Astrocyte (in vitro differentiated cells and primary cell): ENCODE data around the gene FECH. TPM values are rescaled to one million over a fixed set of nuclear protein-coding genes. Genes with fewer than 3 reads are reported as not detected.

Source experiments
- DNase-seq: peaks from one replicate; pipeline ENCODE4 v3.0.0-alpha.2; 2010; ENCODE audit warnings: low read depth
- FAIRE-seq: peaks from 2 replicates; lab custom pipeline; 2011; peaks lifted over from hg19 to GRCh38; lab: Jason Lieb, UNC
- H2AFZ ChIP-seq: 2 replicates; pipeline ENCODE4 v1.6.0; 2012; ENCODE audit warnings: low read depth, low read length, inconsistent platforms
- H3K27ac ChIP-seq: 2 replicates; pipeline ENCODE4 v1.5.1; 2011; ENCODE audit warnings: low read depth, low read length, inconsistent platforms
- H3K27me3 ChIP-seq: 2 replicates; pipeline ENCODE4 v1.6.0; 2011; ENCODE audit warnings: low read length, inconsistent platforms; ENCODE audit not compliant: insufficient read depth
- H3K36me3 ChIP-seq: 2 replicates; pipeline ENCODE4 v1.5.1; 2011; ENCODE audit warnings: low read length, inconsistent platforms; ENCODE audit not compliant: insufficient read depth
- H3K4me1 ChIP-seq: 2 replicates; pipeline ENCODE4 v1.5.1; 2011; ENCODE audit warnings: low read length, inconsistent platforms; ENCODE audit not compliant: insufficient read depth
- H3K4me2 ChIP-seq: 2 replicates; pipeline ENCODE4 v1.6.0; 2012; ENCODE audit warnings: low read length, inconsistent platforms
- H3K4me3 ChIP-seq: 2 replicates; pipeline ENCODE4 v1.5.1; 2011; ENCODE audit warnings: low read depth, mild to moderate bottlenecking, low read length, inconsistent platforms; ENCODE audit not compliant: insufficient read depth
- H3K79me2 ChIP-seq: 2 replicates; pipeline ENCODE4 v1.6.0; 2012; ENCODE audit warnings: mild to moderate bottlenecking, low read length, inconsistent platforms; ENCODE audit not compliant: insufficient read depth
- H3K9ac ChIP-seq: 2 replicates; pipeline ENCODE4 v1.6.0; 2012; ENCODE audit warnings: mild to moderate bottlenecking, low read length, inconsistent platforms
- H3K9me3 ChIP-seq: 2 replicates; pipeline ENCODE4 v1.5.1; 2012; ENCODE audit warnings: low read depth, mild to moderate bottlenecking, low read length, inconsistent platforms; ENCODE audit not compliant: insufficient read depth
- H4K20me1 ChIP-seq: 2 replicates; pipeline ENCODE4 v1.6.0; 2012; ENCODE audit warnings: low read length, inconsistent platforms; ENCODE audit not compliant: insufficient read depth
- H3K27ac Mint-ChIP-seq: one replicate; pipeline ENCODE4 v1.8.0; 2021; ENCODE audit warnings: mild to moderate bottlenecking, mixed read lengths; ENCODE audit not compliant: unreplicated experiment
- H3K27me3 Mint-ChIP-seq: one replicate; pipeline ENCODE4 v1.8.0; 2021; ENCODE audit warnings: low read depth, mixed read lengths; ENCODE audit not compliant: unreplicated experiment
- H3K36me3 Mint-ChIP-seq: one replicate; pipeline ENCODE4 v1.8.0; 2021; ENCODE audit warnings: low read depth, mixed read lengths; ENCODE audit not compliant: unreplicated experiment
- H3K4me1 Mint-ChIP-seq: one replicate; pipeline ENCODE4 v1.8.0; 2021; ENCODE audit warnings: low read depth, mixed read lengths; ENCODE audit not compliant: unreplicated experiment
- H3K4me3 Mint-ChIP-seq: one replicate; pipeline ENCODE4 v1.8.0; 2021; ENCODE audit warnings: mild to moderate bottlenecking, moderate library complexity, mixed read lengths; ENCODE audit not compliant: unreplicated experiment
- H3K9me3 Mint-ChIP-seq: one replicate; pipeline ENCODE4 v1.8.0; 2021; ENCODE audit warnings: mild to moderate bottlenecking, mixed read lengths; ENCODE audit not compliant: unreplicated experiment
- EZH2 ChIP-seq: IDR thresholded peaks from 2 replicates; pipeline ENCODE4 v1.6.1; 2012; ENCODE audit warnings: mild to moderate bottlenecking, low read length, inconsistent platforms; ENCODE audit not compliant: insufficient read depth
- total RNA-seq: library from RNA; stranded (reverse); gene quantifications from 2 replicates; pipeline ENCODE4 v1.2.1, GENCODE V29; 2021
- TF ChIP-seq, protein P1 (sequence below): IDR thresholded peaks from 2 replicates; pipeline ENCODE4 v1.5.1; 2011; ENCODE audit warnings: low read depth, mild to moderate bottlenecking, inconsistent platforms, low read length, moderate library complexity; ENCODE audit not compliant: insufficient read depth

FECH gene
- total RNA-seq, 1 donor from 2014 or later, result 25.1 TPM

DNA sequence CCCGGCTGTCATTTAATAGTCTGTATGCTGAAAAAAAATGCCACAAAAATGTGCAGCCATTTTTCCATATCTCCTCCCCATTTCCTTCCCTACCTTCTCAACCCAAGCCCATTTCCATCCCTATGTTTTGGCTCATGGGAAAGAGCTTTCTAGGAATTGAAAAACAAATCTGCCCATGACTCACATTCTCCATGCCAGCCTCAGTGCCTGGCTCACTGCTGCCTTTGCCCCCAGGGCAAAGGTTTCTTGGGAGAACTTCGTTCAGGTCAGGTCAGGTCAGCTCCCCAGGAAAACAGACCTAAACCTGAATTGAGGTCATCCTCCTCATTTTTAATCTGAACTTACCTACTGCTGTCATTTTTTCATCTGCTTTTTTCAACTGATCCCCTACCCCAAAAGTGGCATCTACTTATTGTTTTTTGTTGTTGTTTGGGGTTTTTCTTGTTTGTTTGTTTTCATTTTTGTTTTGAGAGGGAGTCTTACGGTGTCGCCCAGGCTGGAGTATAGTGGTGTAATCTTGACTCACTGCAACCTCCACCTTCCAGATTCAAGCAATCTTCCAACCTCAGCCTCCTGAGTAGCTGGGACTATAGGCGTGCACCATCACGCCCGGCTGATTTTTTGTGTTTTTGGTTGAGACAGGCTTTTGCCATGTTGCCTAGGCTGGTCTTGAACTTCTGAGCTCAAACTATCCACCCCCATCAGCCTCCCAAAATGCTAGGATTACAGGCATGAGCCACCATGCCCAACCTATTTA is 66.7 kb downstream of the FECH start:
- Mint-ChIP-seq H3K4me3 (no peak overlapping the region), H3K4me1 (no peaks in the 10 kb centered on the region), H3K27me3 (peaks cover 8% of the 10 kb centered on the region), H3K36me3 (no peaks in the 10 kb centered on the region), H3K27ac (no peak overlapping the region), H3K9me3 (peaks cover 4% of the 10 kb centered on the region)
- H3K79me2 ChIP-seq, result no peaks in the 10 kb centered on the region
- H3K9ac ChIP-seq, result no peak overlapping the region
- H3K9me3 ChIP-seq, result no peaks in the 10 kb centered on the region
- H3K27ac ChIP-seq, result no peak overlapping the region
- no peaks in the 10 kb centered on the region for H3K27me3 ChIP-seq
- no peaks in the 10 kb centered on the region for H4K20me1 ChIP-seq
- H3K4me3 ChIP-seq, result no peak overlapping the region
- DNase-seq, result no peak
- no peaks in the 10 kb centered on the region for H3K36me3 ChIP-seq
- no peak for FAIRE-seq
- TF ChIP-seq, protein P1, sequence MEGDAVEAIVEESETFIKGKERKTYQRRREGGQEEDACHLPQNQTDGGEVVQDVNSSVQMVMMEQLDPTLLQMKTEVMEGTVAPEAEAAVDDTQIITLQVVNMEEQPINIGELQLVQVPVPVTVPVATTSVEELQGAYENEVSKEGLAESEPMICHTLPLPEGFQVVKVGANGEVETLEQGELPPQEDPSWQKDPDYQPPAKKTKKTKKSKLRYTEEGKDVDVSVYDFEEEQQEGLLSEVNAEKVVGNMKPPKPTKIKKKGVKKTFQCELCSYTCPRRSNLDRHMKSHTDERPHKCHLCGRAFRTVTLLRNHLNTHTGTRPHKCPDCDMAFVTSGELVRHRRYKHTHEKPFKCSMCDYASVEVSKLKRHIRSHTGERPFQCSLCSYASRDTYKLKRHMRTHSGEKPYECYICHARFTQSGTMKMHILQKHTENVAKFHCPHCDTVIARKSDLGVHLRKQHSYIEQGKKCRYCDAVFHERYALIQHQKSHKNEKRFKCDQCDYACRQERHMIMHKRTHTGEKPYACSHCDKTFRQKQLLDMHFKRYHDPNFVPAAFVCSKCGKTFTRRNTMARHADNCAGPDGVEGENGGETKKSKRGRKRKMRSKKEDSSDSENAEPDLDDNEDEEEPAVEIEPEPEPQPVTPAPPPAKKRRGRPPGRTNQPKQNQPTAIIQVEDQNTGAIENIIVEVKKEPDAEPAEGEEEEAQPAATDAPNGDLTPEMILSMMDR, result no peak
- H3K4me2 ChIP-seq, result no peak overlapping the region
- no peaks in the 10 kb centered on the region for H3K4me1 ChIP-seq
- H2AFZ ChIP-seq, result no peak overlapping the region

DNA sequence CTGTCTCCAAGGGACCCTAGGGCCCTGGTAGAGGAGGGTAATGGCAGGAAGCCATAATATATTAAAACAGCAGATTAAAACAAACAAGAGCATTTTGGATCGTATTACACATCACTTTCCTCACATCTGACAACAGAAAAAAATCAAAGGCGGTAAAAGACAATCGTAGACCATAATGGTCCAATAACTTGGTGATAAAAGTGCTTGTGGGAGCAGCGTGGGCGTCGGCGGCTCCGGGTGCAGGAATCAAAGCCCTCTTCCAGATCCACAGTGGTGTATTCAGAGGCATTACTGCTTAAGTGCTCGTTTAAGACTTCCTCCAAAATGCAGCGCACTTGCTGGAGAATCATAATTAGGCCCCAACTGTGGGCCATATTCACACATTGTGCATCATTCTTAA is 68.0 kb downstream of the FECH start:
- H3K27ac Mint-ChIP-seq, result no peak overlapping the region
- H3K4me1 ChIP-seq, result no peaks in the 10 kb centered on the region
- peaks cover 5% of the 10 kb centered on the region for H3K27me3 Mint-ChIP-seq
- H3K79me2 ChIP-seq, result no peaks in the 10 kb centered on the region
- no peaks in the 10 kb centered on the region for H3K4me1 Mint-ChIP-seq
- H3K4me3 Mint-ChIP-seq, result no peak overlapping the region
- no peaks in the 10 kb centered on the region for H3K36me3 ChIP-seq
- no peak overlapping the region for H3K4me3 ChIP-seq
- H3K9me3 ChIP-seq, result no peaks in the 10 kb centered on the region
- H4K20me1 ChIP-seq, result no peaks in the 10 kb centered on the region
- no peaks in the 10 kb centered on the region for H3K27me3 ChIP-seq
- DNase-seq (no peak), FAIRE-seq (no peak)
- H3K9me3 Mint-ChIP-seq, result no peaks in the 10 kb centered on the region
- no peak overlapping the region for H2AFZ ChIP-seq
- H3K4me2 ChIP-seq, result no peak overlapping the region
- H3K27ac ChIP-seq, result no peak overlapping the region
- no peak for TF ChIP-seq EZH2
- TF ChIP-seq, protein P1, result no peak
- H3K9ac ChIP-seq, result no peak overlapping the region
- H3K36me3 Mint-ChIP-seq, result no peaks in the 10 kb centered on the region

DNA sequence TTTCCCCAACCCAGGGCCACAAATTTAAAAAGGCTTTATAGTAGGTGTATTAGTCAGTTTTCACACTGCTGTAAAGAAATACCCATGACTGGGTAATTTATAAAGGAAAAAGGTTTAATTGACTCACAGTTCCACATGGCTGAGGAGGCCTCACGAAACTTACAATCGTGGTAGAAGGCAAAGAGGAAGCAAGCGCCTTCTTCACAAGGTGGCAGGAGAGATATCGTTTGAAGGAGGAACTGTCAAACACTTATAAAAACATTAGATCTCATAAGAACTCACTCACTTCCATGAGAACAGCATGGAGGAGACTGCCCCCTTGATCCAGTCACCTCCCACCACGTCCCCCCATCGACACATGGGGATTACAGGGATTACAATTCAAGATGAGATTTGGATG is 70.4 kb downstream of the FECH start:
- no peak overlapping the region for H3K9ac ChIP-seq
- no peak overlapping the region for H3K4me3 ChIP-seq
- no peaks in the 10 kb centered on the region for H3K4me1 ChIP-seq
- no peak overlapping the region for H3K4me3 Mint-ChIP-seq
- no peaks in the 10 kb centered on the region for H3K9me3 ChIP-seq
- DNase-seq, result no peak
- H4K20me1 ChIP-seq, result no peaks in the 10 kb centered on the region
- no peaks in the 10 kb centered on the region for H3K36me3 Mint-ChIP-seq
- H3K4me2 ChIP-seq, result no peak overlapping the region
- no peaks in the 10 kb centered on the region for H3K36me3 ChIP-seq
- H3K9me3 Mint-ChIP-seq, result no peaks in the 10 kb centered on the region
- H3K27ac Mint-ChIP-seq, result no peak overlapping the region
- H3K27ac ChIP-seq, result no peak overlapping the region
- peaks cover 5% of the 10 kb centered on the region for H3K27me3 Mint-ChIP-seq
- no peak overlapping the region for H2AFZ ChIP-seq
- TF ChIP-seq, protein P1, result no peak
- TF ChIP-seq EZH2, result no peak
- no peaks in the 10 kb centered on the region for H3K79me2 ChIP-seq
- no peaks in the 10 kb centered on the region for H3K27me3 ChIP-seq
- no peaks in the 10 kb centered on the region for H3K4me1 Mint-ChIP-seq
- FAIRE-seq, result no peak
